ENCODE data around the gene ZNF414. TPM values are rescaled to one million over a fixed set of nuclear protein-coding genes. Genes with fewer than 3 reads are reported as not detected.

Gene ZNF414
- polyA plus RNA-seq, 1 donor from 2014 or later: 3.4 TPM

- peaks cover 9% of the 10 kb centered on the region for H3K36me3 ChIP-seq (ENCODE audit: insufficient read depth, low read length)
- H3K9me2 ChIP-seq (ENCODE audit: insufficient read depth, low read length): no peaks in the 10 kb centered on the region
- TF ChIP-seq CTCF (IDR thresholded peaks at IDR 0.05; ENCODE audit: poor library complexity, severe bottlenecking) (no peak), EP300 (conservative IDR thresholded peaks at IDR 0.05; ENCODE audit: poor library complexity, severe bottlenecking) (no peak), SMC3 (conservative IDR thresholded peaks at IDR 0.05; ENCODE audit: poor library complexity) (no peak), RAD21 (conservative IDR thresholded peaks at IDR 0.05) (no peak), MXI1 (conservative IDR thresholded peaks at IDR 0.05; ENCODE audit: poor library complexity, severe bottlenecking) (no peak), EZH2 (IDR thresholded peaks at IDR 0.05; ENCODE audit: borderline replicate concordance, insufficient read depth, low read length, poor library complexity, severe bottlenecking) (no peak), TAF1 (IDR thresholded peaks at IDR 0.05; ENCODE audit: low read depth) (no peak), REST (IDR thresholded peaks at IDR 0.05; ENCODE audit: borderline replicate concordance) (no peak), POLR2AphosphoS5 (IDR thresholded peaks at IDR 0.05) (no peak)
- no peak overlapping the region for H3K27ac ChIP-seq (ENCODE audit: low read length)
- H3K9ac ChIP-seq (ENCODE audit: low read length): no peak overlapping the region
- peaks cover 36% of the 10 kb centered on the region for H3K79me2 ChIP-seq (replicated peaks; ENCODE audit: insufficient read depth, low read length)
- H3F3A ChIP-seq (ENCODE audit: insufficient read depth, low read length, poor library complexity, severe bottlenecking): no peaks in the 10 kb centered on the region
- no peak overlapping the region for H3K4me2 ChIP-seq (ENCODE audit: low read length)
- no peaks in the 10 kb centered on the region for H3K9me3 ChIP-seq (ENCODE audit: low read length)
- peaks cover 25% of the 10 kb centered on the region for H4K20me1 ChIP-seq (ENCODE audit: insufficient read depth)
- no peaks in the 10 kb centered on the region for H3K27me3 ChIP-seq (ENCODE audit: insufficient read depth, low read depth, low read length)
- no peak overlapping the region for H3K4me3 ChIP-seq (ENCODE audit: low read length)
- no peak overlapping the region for H2AFZ ChIP-seq (ENCODE audit: low read depth, low read length)
These were observed 31.3 kb downstream of the ZNF414 start for GRCh38 chr19:8482696-8483095.

GRCh38 chr19:8481616-8482015 is 32.4 kb downstream of the ZNF414 start:
- H3K4me3 ChIP-seq (ENCODE audit: low read length): no peak overlapping the region
- H3K79me2 ChIP-seq (replicated peaks; ENCODE audit: insufficient read depth, low read length): peaks cover 40% of the 10 kb centered on the region
- no peaks in the 10 kb centered on the region for H3K9me3 ChIP-seq (ENCODE audit: low read length)
- no peak overlapping the region for H3K4me2 ChIP-seq (ENCODE audit: low read length)
- peaks cover 9% of the 10 kb centered on the region for H3K36me3 ChIP-seq (ENCODE audit: insufficient read depth, low read length)
- no peaks in the 10 kb centered on the region for H3K9me2 ChIP-seq (ENCODE audit: insufficient read depth, low read length)
- no peak overlapping the region for H3K9ac ChIP-seq (ENCODE audit: low read length)
- peaks cover 25% of the 10 kb centered on the region for H4K20me1 ChIP-seq (ENCODE audit: insufficient read depth)
- no peak overlapping the region for H3K27ac ChIP-seq (ENCODE audit: low read length)
- no peak overlapping the region for H2AFZ ChIP-seq (ENCODE audit: low read depth, low read length)
- TF ChIP-seq RAD21 (conservative IDR thresholded peaks at IDR 0.05): no peak
- TF ChIP-seq SMC3 (conservative IDR thresholded peaks at IDR 0.05; ENCODE audit: poor library complexity): no peak
- TF ChIP-seq EP300 (conservative IDR thresholded peaks at IDR 0.05; ENCODE audit: poor library complexity, severe bottlenecking): no peak
- TF ChIP-seq REST (IDR thresholded peaks at IDR 0.05; ENCODE audit: borderline replicate concordance): no peak
- no peak for TF ChIP-seq TAF1 (IDR thresholded peaks at IDR 0.05; ENCODE audit: low read depth)
- no peak for TF ChIP-seq POLR2AphosphoS5 (IDR thresholded peaks at IDR 0.05)
- H3K27me3 ChIP-seq (ENCODE audit: insufficient read depth, low read depth, low read length): no peaks in the 10 kb centered on the region
- H3F3A ChIP-seq (ENCODE audit: insufficient read depth, low read length, poor library complexity, severe bottlenecking): no peaks in the 10 kb centered on the region
